HL-60 (cell line): ENCODE data around the gene LYSMD2.

ENCODE experiments used
- DNase-seq, 2 experiments: peaks; one replicate each; pipeline ENCODE4 v3.0.0-alpha.2; 2010 to 2020; ENCODE audit warnings: low read depth in 1 of 2, low spot score in 1 of 2
- H3K27ac ChIP-seq: fragments of 250-450 bp; sonication (Bioruptor Pico); replicated peaks from 2 replicates; pipeline ENCODE4 v1.5.1; 2020; ENCODE audit warnings: mild to moderate bottlenecking, moderate library complexity
- H3K27me3 ChIP-seq: fragments of 250-450 bp; sonication (Bioruptor Pico); 2 replicates; pipeline ENCODE4 v1.5.1; 2021; ENCODE audit warnings: mild to moderate bottlenecking, moderate library complexity; ENCODE audit not compliant: insufficient read depth, poor library complexity, severe bottlenecking
- H3K4me3 ChIP-seq: replicated peaks from 2 replicates; pipeline ENCODE4 v1.5.1; 2011; ENCODE audit warnings: mild to moderate bottlenecking, control low read depth, low read length; ENCODE audit not compliant: insufficient read depth
- GABPA ChIP-seq: IDR thresholded peaks from 2 replicates; pipeline ENCODE4 v1.6.1; 2012; ENCODE audit warnings: low read depth
- POLR2AphosphoS5 ChIP-seq: IDR thresholded peaks from 2 replicates; pipeline ENCODE4 v1.6.1; 2012; ENCODE audit warnings: low read depth
- REST ChIP-seq: IDR thresholded peaks from 2 replicates; pipeline ENCODE4 v1.6.1; 2012; ENCODE audit warnings: low read depth; ENCODE audit not compliant: insufficient replicate concordance
- SPI1 ChIP-seq: IDR thresholded peaks from 2 replicates; pipeline ENCODE4 v1.6.1; 2012; ENCODE audit warnings: low read depth, mild to moderate bottlenecking, borderline replicate concordance
- TF ChIP-seq, protein P1 (sequence below): IDR thresholded peaks from one replicate; pipeline ENCODE4 v1.5.1; 2011; ENCODE audit warnings: low read length, control low read depth, inconsistent platforms; ENCODE audit not compliant: insufficient read depth

Gene LYSMD2

DNA sequence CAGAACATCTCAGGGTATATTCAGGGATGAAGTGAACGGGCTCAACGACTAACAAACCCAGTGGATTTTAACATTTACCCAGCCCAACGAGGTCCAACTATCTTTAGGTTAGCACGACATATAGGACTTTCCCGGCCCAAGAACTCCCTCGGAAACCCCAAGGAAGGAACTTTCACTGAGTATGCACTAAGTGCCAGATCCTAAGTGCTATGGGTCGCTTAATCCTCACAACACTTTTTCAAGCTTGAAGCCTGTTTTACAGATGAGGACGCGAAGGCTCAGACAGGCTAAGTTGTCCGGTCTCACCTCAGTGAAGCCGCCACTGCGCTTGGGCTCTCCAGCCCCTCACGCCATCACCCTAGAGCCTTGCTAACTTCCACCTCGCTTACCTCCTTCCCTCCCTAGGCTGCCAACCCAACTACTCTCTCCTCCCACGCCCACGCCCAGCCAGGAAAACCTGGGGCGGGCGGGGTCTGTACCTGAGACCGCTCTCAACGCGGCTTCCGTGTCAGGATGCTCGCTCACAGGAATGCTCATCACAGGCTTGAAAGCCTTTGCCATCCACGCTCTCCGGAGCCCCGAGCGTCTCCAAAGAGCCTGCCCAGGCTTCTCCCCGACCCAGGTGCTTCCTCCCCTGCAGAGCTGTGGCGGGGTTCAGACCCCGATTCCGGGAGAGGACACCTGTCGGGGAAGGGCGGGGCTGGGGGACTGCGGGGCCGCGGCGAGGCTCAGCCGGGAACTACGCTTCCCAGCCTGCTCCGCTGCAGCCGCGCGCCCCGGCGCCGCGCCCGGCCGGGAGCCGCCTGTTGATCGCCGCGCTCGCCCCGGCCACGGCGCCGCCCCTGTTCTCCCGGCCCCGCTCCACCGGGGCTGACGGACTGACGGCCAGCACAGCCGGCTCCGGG, 13.6 kb upstream of the LYSMD2 start, which contains the start of gene TMOD2:
Gene TMOD2 (plus strand): TSS at position 806 of the 905 bp plus-strand sequence. CDS start 14,845 bp downstream, outside the sequence.
- H3K27me3 ChIP-seq = no peaks in the 10 kb centered on the region
- peak in 1 of 2 experiments; percentile 30 for DNase-seq

DNA sequence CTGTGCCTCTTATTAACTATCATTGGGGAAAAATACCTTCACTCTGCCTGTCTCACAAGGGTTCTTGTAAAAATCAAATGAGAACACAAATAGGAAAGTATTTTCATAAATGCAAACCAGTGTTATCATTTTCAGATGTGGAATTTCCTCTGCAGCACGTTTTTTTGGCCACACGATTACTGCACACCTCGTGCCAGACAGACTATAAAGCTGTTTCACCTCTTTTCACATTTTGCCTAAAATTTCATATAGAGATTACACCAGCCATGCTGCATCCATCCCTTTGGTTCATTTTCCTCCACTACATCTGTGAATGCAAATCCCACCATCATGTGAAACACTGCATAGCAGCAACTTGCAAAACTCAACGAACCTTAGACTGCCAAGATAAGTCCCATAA, 12.7 kb upstream of the LYSMD2 start:
- TF ChIP-seq, protein P1, sequence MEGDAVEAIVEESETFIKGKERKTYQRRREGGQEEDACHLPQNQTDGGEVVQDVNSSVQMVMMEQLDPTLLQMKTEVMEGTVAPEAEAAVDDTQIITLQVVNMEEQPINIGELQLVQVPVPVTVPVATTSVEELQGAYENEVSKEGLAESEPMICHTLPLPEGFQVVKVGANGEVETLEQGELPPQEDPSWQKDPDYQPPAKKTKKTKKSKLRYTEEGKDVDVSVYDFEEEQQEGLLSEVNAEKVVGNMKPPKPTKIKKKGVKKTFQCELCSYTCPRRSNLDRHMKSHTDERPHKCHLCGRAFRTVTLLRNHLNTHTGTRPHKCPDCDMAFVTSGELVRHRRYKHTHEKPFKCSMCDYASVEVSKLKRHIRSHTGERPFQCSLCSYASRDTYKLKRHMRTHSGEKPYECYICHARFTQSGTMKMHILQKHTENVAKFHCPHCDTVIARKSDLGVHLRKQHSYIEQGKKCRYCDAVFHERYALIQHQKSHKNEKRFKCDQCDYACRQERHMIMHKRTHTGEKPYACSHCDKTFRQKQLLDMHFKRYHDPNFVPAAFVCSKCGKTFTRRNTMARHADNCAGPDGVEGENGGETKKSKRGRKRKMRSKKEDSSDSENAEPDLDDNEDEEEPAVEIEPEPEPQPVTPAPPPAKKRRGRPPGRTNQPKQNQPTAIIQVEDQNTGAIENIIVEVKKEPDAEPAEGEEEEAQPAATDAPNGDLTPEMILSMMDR = no peak
- TF ChIP-seq POLR2AphosphoS5 (no peak), GABPA (no peak), SPI1 (no peak), REST (no peak)
- no peak overlapping the region for H3K4me3 ChIP-seq
- no peaks in the 10 kb centered on the region for H3K27me3 ChIP-seq
- DNase-seq = no peak
- no peak overlapping the region for H3K27ac ChIP-seq

More for the DNA sequence above, 13.6 kb upstream of the LYSMD2 start, which contains the start of gene TMOD2:
- Histone ChIP-seq H3K4me3 (peak within 1 kb of the TSS; percentile 78), H3K27ac (peak within 1 kb of the TSS; percentile 30)
- no peak for TF ChIP-seq SPI1
- TF ChIP-seq POLR2AphosphoS5 = no peak
- TF ChIP-seq, protein P1 = no peak
- no peak for TF ChIP-seq GABPA
- no peak for TF ChIP-seq REST

GRCh38 chr15:51749307-51749706, 11.9 kb upstream of the LYSMD2 start:
- Histone ChIP-seq H3K27ac (no peak overlapping the region), H3K4me3 (no peak overlapping the region), H3K27me3 (no peaks in the 10 kb centered on the region)
- TF ChIP-seq GABPA = no peak
- TF ChIP-seq, protein P1 = no peak
- TF ChIP-seq POLR2AphosphoS5 = no peak
- no peak for TF ChIP-seq SPI1
- TF ChIP-seq REST = no peak
- DNase-seq = no peak
